ENCODE data around the gene CHGA.

Gene CHGA, protein sequence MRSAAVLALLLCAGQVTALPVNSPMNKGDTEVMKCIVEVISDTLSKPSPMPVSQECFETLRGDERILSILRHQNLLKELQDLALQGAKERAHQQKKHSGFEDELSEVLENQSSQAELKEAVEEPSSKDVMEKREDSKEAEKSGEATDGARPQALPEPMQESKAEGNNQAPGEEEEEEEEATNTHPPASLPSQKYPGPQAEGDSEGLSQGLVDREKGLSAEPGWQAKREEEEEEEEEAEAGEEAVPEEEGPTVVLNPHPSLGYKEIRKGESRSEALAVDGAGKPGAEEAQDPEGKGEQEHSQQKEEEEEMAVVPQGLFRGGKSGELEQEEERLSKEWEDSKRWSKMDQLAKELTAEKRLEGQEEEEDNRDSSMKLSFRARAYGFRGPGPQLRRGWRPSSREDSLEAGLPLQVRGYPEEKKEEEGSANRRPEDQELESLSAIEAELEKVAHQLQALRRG

GRCh38 chr14:92922883-92923743 lies at the start of gene CHGA:
CHGA (plus strand) TSS chr14:92923150; CDS start chr14:92923360, 210 bp downstream.
- DNase-seq (ENCODE audit: low read depth in 3 of 3), result peak in 2 of 3 donors; percentile 9 to 40

GRCh38 chr14:92874962-92875661 lies 47.8 kb upstream of the CHGA start:
- DNase-seq (ENCODE audit: low read depth in 3 of 3), result no peak

DNA sequence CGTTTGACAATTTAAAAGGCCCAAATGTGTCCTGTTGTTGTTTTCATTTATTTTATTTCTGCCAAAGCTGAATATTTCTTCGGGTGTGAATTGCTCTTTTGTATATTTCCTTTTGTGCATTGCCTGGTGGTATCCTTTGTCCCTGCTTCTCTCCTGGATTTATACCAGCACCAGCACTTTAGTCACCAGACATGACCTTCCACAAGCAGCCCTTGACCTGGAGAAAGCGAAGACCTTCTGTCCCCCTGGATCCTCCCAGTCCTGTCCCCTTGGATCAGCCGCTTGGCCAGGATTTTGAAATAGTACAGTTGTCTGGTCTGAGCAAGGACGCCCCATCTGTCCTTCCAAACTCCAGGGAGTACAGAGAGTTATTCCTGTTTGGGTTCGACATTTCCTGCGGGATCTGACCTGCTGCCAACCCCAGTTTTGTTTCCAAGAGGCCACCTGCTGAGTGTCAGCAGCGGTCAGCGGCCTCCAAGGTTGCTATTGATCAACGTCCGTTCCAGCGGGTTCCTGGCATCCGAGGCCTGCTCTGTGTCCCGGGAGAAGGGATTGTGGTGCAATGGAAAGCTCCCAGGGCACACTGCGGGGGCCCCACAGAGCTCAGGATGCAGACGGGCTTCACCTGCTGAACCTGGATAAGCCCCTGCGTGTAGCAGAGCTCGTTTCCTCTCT lies 45.1 kb upstream of the CHGA start:
- DNase-seq (ENCODE audit: low read depth in 3 of 3), result no peak

DNA sequence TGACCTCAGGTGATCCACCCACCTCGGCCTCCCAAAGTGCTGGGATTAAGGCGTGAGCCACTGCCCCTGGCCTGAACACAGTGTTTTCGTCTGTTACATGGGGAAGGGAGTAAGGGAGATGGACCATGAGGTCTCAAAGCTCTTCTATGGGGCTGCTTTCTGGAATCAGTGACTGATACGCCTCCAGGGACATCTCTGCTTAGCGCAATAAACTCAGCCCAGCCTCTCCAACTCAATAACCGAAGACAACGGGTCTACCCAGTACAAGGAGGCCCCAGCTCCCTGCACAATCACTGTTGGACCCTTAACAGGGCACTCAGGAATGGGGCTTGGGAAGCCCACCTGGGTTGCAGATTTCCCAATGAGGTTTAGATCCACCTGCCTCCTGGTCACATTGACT lies 42.6 kb upstream of the CHGA start:
- DNase-seq (ENCODE audit: low read depth in 3 of 3), result no peak

DNA sequence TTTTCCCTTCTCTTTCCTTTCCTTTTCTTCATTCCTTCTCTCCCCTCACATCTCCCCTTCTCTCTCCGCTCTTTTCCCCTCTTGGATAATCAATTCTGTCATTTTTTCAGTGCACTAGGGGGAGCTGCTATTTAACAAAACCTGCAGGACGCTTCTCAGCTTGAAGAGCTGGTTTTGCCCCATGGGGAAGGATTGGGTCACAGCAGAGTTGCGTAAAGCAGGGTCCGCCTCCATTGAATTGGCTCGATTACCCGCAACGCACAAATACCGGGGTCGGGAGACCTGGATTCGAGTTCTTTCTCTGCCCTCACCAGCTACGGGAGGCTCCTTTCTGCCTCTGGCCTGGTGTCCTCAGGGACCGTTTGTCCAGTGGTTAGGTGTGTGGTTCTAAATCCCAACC lies 42.1 kb upstream of the CHGA start:
- no peak for DNase-seq (ENCODE audit: low read depth in 3 of 3)

GRCh38 chr14:92883066-92883465 lies 39.9 kb upstream of the CHGA start:
- no peak for DNase-seq (ENCODE audit: low read depth in 3 of 3)

- DNase-seq (ENCODE audit: low read depth in 3 of 3), result no peak
Observed at GRCh38 chr14:92884410-92884809, 38.5 kb upstream of the CHGA start.

DNA sequence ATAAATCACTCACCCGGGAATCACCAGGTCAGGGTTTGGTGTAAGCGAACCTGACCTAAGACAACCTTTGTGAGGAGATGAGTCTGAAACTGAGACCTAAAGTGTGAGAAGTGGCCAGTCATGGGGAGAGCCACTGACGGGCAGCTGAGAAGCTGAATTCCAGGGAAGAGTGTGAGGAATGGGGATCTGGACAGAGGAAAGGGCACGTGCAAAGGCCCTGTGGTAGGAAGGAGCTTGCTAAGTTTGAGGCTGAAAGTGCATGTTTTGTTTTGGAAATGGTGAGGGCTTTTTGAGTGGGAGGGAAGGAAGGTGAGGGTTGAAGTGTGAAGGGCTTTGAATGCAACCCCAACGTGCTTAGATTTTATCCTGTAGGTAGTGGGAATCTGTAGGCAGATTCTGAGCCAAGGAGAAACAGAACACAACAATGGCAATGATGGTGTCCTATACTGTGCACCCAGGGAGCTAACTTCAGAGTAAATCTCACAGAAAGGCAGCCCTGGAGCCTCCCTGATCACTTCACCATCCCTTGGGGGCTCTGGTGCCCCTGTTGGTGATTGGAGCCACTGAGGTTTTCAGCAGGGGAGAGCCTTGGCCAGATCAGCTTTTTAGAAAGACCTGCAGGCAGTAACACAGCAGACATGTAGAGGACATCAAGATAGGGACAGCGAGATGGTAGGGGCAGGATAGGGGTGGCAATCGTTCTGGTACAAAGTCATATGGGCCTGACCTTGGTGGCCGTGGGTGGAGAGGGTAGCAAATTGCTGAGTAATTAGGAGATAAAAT lies 37.5 kb upstream of the CHGA start:
- DNase-seq (ENCODE audit: low read depth in 3 of 3), result no peak

- DNase-seq (ENCODE audit: low read depth in 3 of 3), result no peak
Observed at GRCh38 chr14:92886337-92886736, 36.6 kb upstream of the CHGA start.

- no peak for DNase-seq (ENCODE audit: low read depth in 3 of 3)
Observed at GRCh38 chr14:92887157-92887556, 35.8 kb upstream of the CHGA start.

DNA sequence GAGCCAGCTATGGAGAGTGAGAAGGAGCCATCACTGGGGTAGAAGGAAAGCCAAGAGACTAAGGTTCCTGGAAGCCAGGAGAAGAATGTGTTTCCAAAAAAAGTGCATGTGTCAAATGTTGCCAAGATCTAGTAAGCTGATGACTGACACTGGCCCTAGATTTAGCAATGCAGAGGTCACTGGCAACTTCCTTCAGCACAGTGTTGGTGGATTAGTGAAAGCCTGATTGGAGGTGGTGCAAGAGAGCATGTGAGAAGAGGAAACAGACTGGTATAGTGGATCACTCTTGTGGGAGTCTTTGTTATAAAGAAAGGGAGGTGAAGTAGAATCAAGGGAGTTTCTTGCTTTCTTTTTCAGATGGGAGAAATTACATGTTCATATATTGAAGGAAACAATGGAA lies 34.1 kb upstream of the CHGA start:
- DNase-seq (ENCODE audit: low read depth in 3 of 3), result no peak

DNA sequence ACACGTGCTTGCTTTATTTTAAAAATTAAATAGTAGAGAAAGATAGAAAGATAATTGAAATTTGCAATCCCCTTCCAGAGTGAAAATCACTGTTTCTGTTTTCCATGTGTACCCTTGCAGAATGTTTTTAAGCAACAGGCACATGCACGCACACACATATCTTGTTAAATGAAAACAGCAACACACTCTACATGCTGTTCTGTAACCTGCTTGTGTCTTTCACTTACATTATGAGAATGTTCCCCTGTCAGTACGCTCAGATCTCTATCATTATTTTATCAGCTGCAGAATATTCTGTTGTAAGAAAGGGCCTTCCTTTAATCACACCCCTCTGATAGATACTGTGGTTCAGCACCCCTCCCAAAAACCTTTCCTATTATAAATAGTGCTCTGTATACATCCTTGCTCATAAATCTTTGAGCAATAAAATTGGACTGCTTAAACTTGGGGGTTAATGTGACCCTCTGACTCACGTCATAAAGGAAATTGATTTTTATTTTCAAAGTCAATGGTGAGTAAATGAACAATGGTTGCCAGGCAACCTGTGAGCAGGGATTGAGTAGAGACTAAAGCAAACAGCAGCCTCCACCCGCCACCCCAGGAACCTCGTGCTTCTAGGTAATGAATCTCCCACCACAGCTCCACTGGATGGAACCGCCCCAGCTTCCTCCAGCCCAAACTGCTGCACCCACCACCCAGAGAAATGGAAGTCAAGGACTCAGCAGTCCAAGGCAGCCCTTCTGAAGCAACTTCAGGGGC lies 31.9 kb upstream of the CHGA start:
- DNase-seq (ENCODE audit: low read depth in 3 of 3), result no peak

DNA sequence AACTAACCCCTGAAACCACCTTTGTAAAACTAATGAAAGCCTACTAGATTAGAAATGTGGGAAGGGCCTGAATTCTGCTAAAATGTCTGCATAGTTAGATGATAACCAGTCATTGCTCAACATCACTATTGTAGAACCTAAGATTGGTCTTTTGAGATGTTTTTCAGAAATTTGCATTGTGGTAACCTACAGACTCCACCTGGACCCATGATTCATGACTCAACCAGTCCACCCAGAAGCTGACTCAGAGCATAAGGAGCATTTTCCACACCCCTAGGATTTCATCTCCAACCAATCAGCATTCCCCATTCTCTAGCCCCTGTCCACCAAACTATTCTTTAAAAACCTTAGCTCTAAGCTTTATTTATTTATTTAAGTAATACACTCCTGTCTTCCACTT lies 30.4 kb upstream of the CHGA start:
- no peak for DNase-seq (ENCODE audit: low read depth in 3 of 3)

- no peak for DNase-seq (ENCODE audit: low read depth in 3 of 3)
Observed at GRCh38 chr14:92895352-92895878, 27.5 kb upstream of the CHGA start.

- peak; percentile 10 to 27 (median 26) for DNase-seq (ENCODE audit: low read depth in 3 of 3)
Observed at GRCh38 chr14:92897922-92898565, 24.9 kb upstream of the CHGA start.

DNA sequence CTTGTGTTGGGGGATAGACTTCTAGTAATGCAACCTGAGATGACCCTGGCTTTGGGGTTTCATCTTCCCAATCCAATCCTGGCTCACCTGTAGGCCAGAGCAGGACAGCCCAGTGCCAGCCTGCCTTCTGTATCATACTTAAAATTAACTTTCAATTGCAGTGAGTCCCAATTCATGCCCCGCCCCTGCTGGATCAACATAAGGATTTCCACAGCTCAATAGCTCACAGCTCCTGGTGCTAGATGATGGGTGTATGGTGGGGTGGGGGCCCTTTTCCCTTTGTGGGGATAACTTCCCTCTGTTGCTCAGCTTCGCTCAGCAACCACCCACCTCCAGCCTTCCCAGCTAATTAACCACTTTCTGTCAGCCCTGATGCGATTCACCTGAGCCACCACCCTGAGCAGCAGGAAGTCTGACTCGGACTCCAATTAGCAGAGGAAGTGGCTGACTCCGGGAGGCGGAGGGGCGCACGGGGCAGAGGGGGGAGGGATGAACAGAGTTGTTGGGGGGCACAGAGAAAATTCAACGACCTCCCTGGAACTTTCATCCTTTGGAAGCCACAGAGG lies 24.3 kb upstream of the CHGA start:
- no peak for DNase-seq (ENCODE audit: low read depth in 3 of 3)

- no peak for DNase-seq (ENCODE audit: low read depth in 3 of 3)
Observed at GRCh38 chr14:92900660-92901059, 22.3 kb upstream of the CHGA start.

DNA sequence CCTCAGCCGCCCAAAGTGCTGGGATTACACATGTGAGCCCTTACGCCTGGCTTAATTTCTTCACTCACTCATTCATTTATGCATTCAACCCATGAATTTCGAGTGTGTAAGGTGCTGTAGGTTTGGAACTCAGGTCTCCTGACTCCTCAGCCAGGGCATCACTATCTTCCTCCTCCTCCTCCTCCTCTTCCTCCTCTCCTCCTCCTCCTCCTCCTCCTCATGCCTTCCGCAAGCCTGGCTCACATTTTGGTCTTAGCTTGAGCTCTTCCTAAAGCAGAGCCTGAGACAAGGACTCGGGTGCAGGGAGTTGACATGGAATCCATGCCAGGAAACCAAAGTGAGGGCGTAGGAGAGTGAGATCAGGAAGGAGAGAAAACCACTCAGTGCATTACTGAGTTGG lies 20.8 kb upstream of the CHGA start:
- no peak for DNase-seq (ENCODE audit: low read depth in 3 of 3)

DNA sequence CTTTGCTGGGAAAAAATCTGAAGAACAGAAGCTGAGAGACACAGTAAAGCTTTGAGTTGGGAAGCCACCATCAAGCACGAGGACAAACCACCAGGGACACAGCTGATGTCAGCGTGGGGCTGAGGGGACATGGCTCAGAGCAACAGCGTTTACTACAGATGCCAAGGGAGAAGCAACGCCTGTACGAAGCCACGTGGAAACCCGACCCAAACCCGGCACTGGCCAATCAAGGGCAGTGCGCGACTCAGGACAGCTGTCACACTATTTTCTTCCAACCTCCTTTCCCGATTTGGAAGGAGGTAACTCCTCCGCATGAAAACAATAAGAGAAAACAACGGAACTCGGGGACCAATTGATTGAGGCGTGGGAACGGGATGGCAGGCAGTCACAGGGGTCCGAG lies 20.2 kb upstream of the CHGA start:
- DNase-seq (ENCODE audit: low read depth in 3 of 3), result no peak
